Measurements from ENCODE around the gene YAF2.
"Not testable (repeated sequence)": the region's sequence is repeated elsewhere in the genome, so short reads cannot be mapped to it uniquely, and the experiment has no call there.

YAF2 gene

GRCh38 chr12:42196723-42197603, 41.1 kb downstream of the YAF2 start:
- TF ChIP-seq ZNF274 (IDR thresholded peaks at IDR 0.05; ENCODE audit: low read depth, low read length) = no peak
- no peak overlapping the region for H3K4me3 ChIP-seq (ENCODE audit: low read length)

- no peak for TF ChIP-seq ZNF274 (IDR thresholded peaks at IDR 0.05; ENCODE audit: low read depth, low read length)
- no peak overlapping the region for H3K4me3 ChIP-seq (ENCODE audit: low read length)
Observed at GRCh38 chr12:42192686-42193085, 45.4 kb downstream of the YAF2 start.

- TF ChIP-seq ZNF274 (IDR thresholded peaks at IDR 0.05; ENCODE audit: low read depth, low read length) = no peak
Observed at GRCh38 chr12:42192258-42192657, 45.8 kb downstream of the YAF2 start.

GRCh38 chr12:42190376-42190775, 47.7 kb downstream of the YAF2 start:
- TF ChIP-seq ZNF274 (IDR thresholded peaks at IDR 0.05; ENCODE audit: low read depth, low read length) = no peak
- H3K4me3 ChIP-seq (ENCODE audit: low read length) = no peak overlapping the region

More at GRCh38 chr12:42192258-42192657, 45.8 kb downstream of the YAF2 start:
- no peak overlapping the region for H3K4me3 ChIP-seq (ENCODE audit: low read length)

GRCh38 chr12:42188275-42188674, 49.8 kb downstream of the YAF2 start:
- not testable (repeated sequence) for H3K4me3 ChIP-seq (ENCODE audit: low read length)

GRCh38 chr12:42187799-42188198, 50.2 kb downstream of the YAF2 start:
- TF ChIP-seq ZNF274 (IDR thresholded peaks at IDR 0.05; ENCODE audit: low read depth, low read length) = no peak
- H3K4me3 ChIP-seq (ENCODE audit: low read length) = no peak overlapping the region

- no peak for TF ChIP-seq ZNF274 (IDR thresholded peaks at IDR 0.05; ENCODE audit: low read depth, low read length)
- H3K4me3 ChIP-seq (ENCODE audit: low read length) = no peak overlapping the region
Observed at GRCh38 chr12:42186793-42187192, 51.3 kb downstream of the YAF2 start.

- no peak overlapping the region for H3K4me3 ChIP-seq (ENCODE audit: low read length)
- TF ChIP-seq ZNF274 (IDR thresholded peaks at IDR 0.05; ENCODE audit: low read depth, low read length) = no peak
Observed at GRCh38 chr12:42182394-42182793, 55.7 kb downstream of the YAF2 start.

GRCh38 chr12:42180990-42181596, 57.0 kb downstream of the YAF2 start:
- no peak for TF ChIP-seq ZNF274 (IDR thresholded peaks at IDR 0.05; ENCODE audit: low read depth, low read length)

GRCh38 chr12:42178101-42178500, 59.9 kb downstream of the YAF2 start:
- no peak overlapping the region for H3K4me3 ChIP-seq (ENCODE audit: low read length)
- no peak for TF ChIP-seq ZNF274 (IDR thresholded peaks at IDR 0.05; ENCODE audit: low read depth, low read length)

More at GRCh38 chr12:42180990-42181596, 57.0 kb downstream of the YAF2 start:
- H3K4me3 ChIP-seq (ENCODE audit: low read length) = no peak overlapping the region

GRCh38 chr12:42174978-42175377, 63.1 kb downstream of the YAF2 start:
- H3K4me3 ChIP-seq (ENCODE audit: low read length) = no peak overlapping the region
- TF ChIP-seq ZNF274 (IDR thresholded peaks at IDR 0.05; ENCODE audit: low read depth, low read length) = no peak

GRCh38 chr12:42173961-42174521, 64.0 kb downstream of the YAF2 start:
- TF ChIP-seq ZNF274 (IDR thresholded peaks at IDR 0.05; ENCODE audit: low read depth, low read length) = no peak
- no peak overlapping the region for H3K4me3 ChIP-seq (ENCODE audit: low read length)

- H3K4me3 ChIP-seq (ENCODE audit: low read length) = no peak overlapping the region
- no peak for TF ChIP-seq ZNF274 (IDR thresholded peaks at IDR 0.05; ENCODE audit: low read depth, low read length)
Observed at GRCh38 chr12:42172441-42173210, 65.4 kb downstream of the YAF2 start.

- no peak for TF ChIP-seq ZNF274 (IDR thresholded peaks at IDR 0.05; ENCODE audit: low read depth, low read length)
- H3K4me3 ChIP-seq (ENCODE audit: low read length) = no peak overlapping the region
Observed at GRCh38 chr12:42167711-42168110, 70.3 kb downstream of the YAF2 start.

Data from GM08714 (cell line).